ENCODE data around the gene ATG13. TPM values are rescaled to one million over a fixed set of nuclear protein-coding genes. Genes with fewer than 3 reads are reported as not detected.

The ATG13 gene
- total RNA-seq, 4 donors from 2014 or later, result 40.9 to 79.4 (median 66.4) TPM

DNA sequence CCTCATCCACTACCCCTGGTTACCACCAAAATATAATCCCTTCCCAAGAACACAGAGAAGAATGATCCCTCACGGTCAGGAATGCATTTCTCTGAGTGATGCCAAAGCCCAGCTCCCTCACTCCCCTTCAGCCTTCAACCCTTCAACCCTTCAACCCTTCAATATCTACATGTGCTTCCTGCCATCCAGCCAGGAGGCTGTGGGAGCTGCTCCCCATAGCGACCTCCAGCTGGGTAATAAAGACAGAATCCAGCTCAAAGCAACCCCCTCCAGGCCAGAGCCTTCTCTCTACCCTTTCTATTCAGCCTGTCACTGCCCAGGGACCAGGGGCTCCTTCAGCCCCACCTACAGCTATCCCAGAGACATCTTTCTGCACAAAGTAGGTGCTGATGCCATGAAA, 80.4 kb downstream of the ATG13 start:
- intact Hi-C loops (cut with DNase I), result no loop called here
- H3K4me3 ChIP-seq, result peak overlapping the region in 1 of 4 donors; percentile 7
- no peaks in the 10 kb centered on the region for H3K27me3 ChIP-seq
- no peak for DNase-seq
- peaks cover 40 to 86% (median 58%) of the 10 kb centered on the region in 3 donors for H3K4me1 ChIP-seq
- TF ChIP-seq, protein P1, sequence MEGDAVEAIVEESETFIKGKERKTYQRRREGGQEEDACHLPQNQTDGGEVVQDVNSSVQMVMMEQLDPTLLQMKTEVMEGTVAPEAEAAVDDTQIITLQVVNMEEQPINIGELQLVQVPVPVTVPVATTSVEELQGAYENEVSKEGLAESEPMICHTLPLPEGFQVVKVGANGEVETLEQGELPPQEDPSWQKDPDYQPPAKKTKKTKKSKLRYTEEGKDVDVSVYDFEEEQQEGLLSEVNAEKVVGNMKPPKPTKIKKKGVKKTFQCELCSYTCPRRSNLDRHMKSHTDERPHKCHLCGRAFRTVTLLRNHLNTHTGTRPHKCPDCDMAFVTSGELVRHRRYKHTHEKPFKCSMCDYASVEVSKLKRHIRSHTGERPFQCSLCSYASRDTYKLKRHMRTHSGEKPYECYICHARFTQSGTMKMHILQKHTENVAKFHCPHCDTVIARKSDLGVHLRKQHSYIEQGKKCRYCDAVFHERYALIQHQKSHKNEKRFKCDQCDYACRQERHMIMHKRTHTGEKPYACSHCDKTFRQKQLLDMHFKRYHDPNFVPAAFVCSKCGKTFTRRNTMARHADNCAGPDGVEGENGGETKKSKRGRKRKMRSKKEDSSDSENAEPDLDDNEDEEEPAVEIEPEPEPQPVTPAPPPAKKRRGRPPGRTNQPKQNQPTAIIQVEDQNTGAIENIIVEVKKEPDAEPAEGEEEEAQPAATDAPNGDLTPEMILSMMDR (IDR thresholded peaks at IDR 0.05), result no peak
- no peak for TF ChIP-seq POLR2A (IDR thresholded peaks at IDR 0.05)
- 59 to 62% methylated on average over 2 of the region's 2 CpGs for WGBS, 2 donors
- no peaks in the 10 kb centered on the region for H3K9me3 ChIP-seq
- peak overlapping the region in 3 of 4 donors; percentile 65 to 94 (median 91) for H3K27ac ChIP-seq
- H3K36me3 ChIP-seq, result peaks cover 10 to 55% (median 15%) of the 10 kb centered on the region in 3 donors

DNA sequence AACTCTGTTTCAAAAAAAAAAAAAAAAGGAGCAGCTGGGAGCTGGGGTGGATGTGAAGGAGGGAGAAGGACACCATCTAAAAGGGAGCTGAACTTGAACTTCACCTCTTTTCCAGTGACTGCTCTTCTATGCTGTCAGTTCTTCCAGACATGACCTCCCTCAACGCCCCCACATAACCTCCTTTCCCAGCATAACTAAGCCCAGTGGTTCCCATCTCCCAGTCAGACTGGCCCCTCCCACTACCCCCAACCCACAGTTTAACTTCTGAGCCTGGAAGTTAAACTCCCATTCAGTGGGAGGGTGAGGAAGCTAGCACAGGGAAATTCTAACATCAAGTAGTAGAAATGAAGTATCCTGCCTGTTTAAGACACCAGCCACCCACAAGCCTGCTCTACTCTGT, 81.2 kb downstream of the ATG13 start:
- 82 to 90% methylated on average over 1 of the region's 1 CpG for WGBS, 2 donors
- intact Hi-C loops (cut with DNase I), result no loop called here
- no peak for DNase-seq
- Histone ChIP-seq H3K4me1 (peaks cover 40 to 87% (median 58%) of the 10 kb centered on the region in 3 donors), H3K27me3 (no peaks in the 10 kb centered on the region), H3K27ac (peak overlapping the region; percentile 3 to 94 (median 54)), H3K4me3 (no peak overlapping the region), H3K9me3 (no peaks in the 10 kb centered on the region), H3K36me3 (peaks cover 10 to 56% (median 20%) of the 10 kb centered on the region in 3 donors)
- no peak for TF ChIP-seq POLR2A (IDR thresholded peaks at IDR 0.05)

DNA sequence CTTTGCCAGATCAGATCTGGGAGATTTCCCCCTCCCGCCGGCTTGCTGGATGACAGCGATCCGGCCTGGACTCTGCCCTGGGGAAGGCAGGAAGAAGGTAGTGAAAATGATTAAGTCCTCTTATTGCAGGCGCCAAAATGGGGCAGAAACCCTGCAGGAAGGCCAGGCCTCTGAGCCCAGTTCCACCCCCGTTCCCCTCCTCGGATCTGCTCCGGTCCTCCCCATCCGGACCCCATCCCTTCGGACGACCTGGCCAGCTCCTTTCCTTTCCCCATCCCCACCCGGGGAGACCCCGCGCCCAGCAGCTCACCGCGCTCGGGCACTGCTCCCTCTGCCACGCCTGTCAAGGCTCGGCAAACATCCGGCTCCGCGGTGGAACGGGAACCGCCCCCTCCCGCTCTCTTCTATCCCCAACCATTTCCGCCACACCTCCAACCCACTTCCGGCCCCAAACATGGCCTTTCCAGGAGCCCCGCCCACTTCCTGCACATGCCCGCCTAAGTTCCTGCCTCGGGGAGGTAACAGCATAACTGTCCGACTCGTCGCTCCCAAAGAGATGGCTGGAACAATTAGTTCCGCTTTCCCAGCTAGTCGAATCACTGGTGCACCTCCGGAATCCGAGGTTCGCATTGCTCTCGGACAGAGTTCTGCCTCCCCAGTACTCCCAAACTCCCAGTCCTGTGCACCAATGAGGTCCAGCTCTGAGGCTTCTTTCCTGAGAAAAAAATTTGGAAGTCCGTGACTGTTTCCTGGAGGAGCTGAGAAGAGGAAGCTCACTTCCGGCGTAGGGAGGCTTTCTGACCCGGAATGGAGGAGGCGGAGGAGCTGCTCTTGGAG, 83.1 kb downstream of the ATG13 start, which contains the start of the genes ARHGAP1 and ZNF408:
ARHGAP1 (minus strand) TSS at position 379 of the 837 bp plus-strand sequence. CDS start 4,512 bp downstream, outside the sequence.
ZNF408 (plus strand) TSS at position 791 of the 837 bp plus-strand sequence; CDS start at position 808, 17 bp downstream.
- Histone ChIP-seq H3K27me3 (no peaks in the 10 kb centered on the region), H3K36me3 (peaks cover 17 to 56% (median 23%) of the 10 kb centered on the region in 3 donors), H3K4me3 (peak within 1 kb of the TSS; percentile 84 to 94 (median 89)), H3K4me1 (peaks cover 33 to 68% (median 47%) of the 10 kb centered on the region in 3 donors), H3K27ac (peak within 1 kb of the TSS; percentile 88 to 96 (median 92)), H3K9me3 (no peaks in the 10 kb centered on the region)
- intact Hi-C loops (cut with DNase I), result no loop called here
- WGBS, 2 donors, result 0 to 1% methylated on average over 17 to 25 of the region's 44 CpGs
- TF ChIP-seq, protein P1 (IDR thresholded peaks at IDR 0.05), result peak in 2 of 6 experiments; percentile 20 to 31
- TF ChIP-seq POLR2A (IDR thresholded peaks at IDR 0.05), result peak in 3 of 4 donors; percentile 37 to 88 (median 85)
- DNase-seq, result peak; percentile 98

DNA sequence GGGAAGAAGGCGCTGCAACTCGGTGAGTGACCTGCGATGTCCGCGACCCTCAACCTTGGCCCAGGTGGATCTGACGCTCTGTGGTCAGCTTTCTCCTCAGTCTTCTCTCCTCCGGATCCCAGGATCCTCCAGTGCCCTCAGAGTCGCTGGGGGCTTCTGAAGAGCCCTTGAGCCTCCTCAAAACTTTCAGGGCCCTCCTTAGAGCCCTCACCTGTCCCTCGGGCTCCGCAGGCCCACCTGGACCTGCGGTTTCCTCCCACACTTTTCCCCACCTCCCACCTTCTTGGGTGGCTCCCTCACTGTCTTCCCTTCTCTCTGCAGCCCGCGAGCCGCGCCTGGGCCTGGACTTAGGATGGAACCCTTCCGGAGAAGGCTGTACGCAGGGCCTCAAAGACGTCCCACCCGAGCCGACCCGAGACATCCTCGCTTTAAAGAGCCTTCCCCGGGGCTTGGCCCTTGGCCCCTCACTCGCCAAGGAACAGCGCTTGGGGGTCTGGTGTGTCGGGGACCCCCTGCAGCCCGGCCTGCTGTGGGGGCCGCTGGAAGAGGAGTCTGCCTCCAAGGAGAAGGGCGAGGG, 83.8 kb downstream of the ATG13 start:
- TF ChIP-seq POLR2A (IDR thresholded peaks at IDR 0.05), result no peak
- TF ChIP-seq, protein P1 (IDR thresholded peaks at IDR 0.05), result no peak
- Histone ChIP-seq H3K4me1 (peaks cover 33 to 61% (median 45%) of the 10 kb centered on the region in 3 donors), H3K9me3 (no peaks in the 10 kb centered on the region), H3K36me3 (peaks cover 16 to 56% (median 26%) of the 10 kb centered on the region in 3 donors), H3K27me3 (no peaks in the 10 kb centered on the region), H3K27ac (peak overlapping the region; percentile 88 to 96 (median 92)), H3K4me3 (peak overlapping the region; percentile 84 to 94 (median 89))
- intact Hi-C loops (cut with DNase I), result no loop called here
- DNase-seq, result no peak
- 0 to 2% methylated on average over 8 to 12 of the region's 29 CpGs for WGBS, 2 donors

DNA sequence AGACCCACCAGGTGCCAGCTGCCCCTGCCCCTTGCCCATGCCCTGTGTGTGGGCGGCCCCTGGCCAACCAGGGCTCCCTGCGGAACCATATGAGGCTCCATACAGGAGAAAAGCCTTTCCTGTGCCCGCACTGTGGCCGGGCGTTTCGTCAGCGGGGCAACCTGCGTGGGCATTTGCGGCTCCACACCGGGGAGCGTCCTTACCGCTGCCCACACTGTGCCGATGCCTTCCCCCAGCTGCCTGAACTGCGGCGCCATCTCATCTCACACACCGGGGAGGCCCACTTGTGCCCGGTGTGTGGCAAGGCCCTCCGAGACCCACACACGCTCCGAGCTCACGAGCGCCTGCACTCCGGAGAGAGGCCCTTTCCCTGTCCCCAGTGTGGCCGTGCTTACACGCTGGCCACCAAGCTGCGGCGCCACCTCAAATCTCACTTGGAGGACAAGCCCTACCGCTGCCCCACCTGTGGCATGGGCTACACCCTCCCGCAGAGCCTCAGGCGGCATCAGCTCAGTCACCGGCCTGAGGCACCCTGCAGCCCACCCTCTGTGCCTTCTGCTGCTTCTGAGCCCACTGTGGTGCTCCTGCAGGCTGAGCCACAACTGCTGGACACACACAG, 87.8 kb downstream of the ATG13 start:
- no peak for TF ChIP-seq POLR2A (IDR thresholded peaks at IDR 0.05)
- TF ChIP-seq, protein P1 (IDR thresholded peaks at IDR 0.05), result no peak
- WGBS, 2 donors, result 89 to 98% methylated on average over 8 to 9 of the region's 31 CpGs
- Histone ChIP-seq H3K27me3 (no peaks in the 10 kb centered on the region), H3K9me3 (no peaks in the 10 kb centered on the region), H3K36me3 (peaks cover 16 to 71% (median 27%) of the 10 kb centered on the region in 3 donors), H3K4me1 (peaks cover 6 to 23% (median 10%) of the 10 kb centered on the region in 3 donors), H3K27ac (no peak overlapping the region), H3K4me3 (no peak overlapping the region)
- intact Hi-C loops (cut with DNase I), result no loop called here
- DNase-seq, result no peak
